HL-60 (cell line): ENCODE measurements around the gene PTGER2.

Source experiments
- DNase-seq, 2 experiments: peaks; one replicate each; pipeline ENCODE4 v3.0.0-alpha.2; 2010 to 2020; ENCODE audit warnings: low read depth in 1 of 2, low spot score in 1 of 2
- H3K27ac ChIP-seq: fragments of 250-450 bp; sonication (Bioruptor Pico); replicated peaks from 2 replicates; pipeline ENCODE4 v1.5.1; 2020; ENCODE audit warnings: mild to moderate bottlenecking, moderate library complexity
- H3K27me3 ChIP-seq: fragments of 250-450 bp; sonication (Bioruptor Pico); 2 replicates; pipeline ENCODE4 v1.5.1; 2021; ENCODE audit warnings: mild to moderate bottlenecking, moderate library complexity; ENCODE audit not compliant: insufficient read depth, poor library complexity, severe bottlenecking
- H3K4me3 ChIP-seq: replicated peaks from 2 replicates; pipeline ENCODE4 v1.5.1; 2011; ENCODE audit warnings: mild to moderate bottlenecking, control low read depth, low read length; ENCODE audit not compliant: insufficient read depth
- CTCF ChIP-seq: IDR thresholded peaks from one replicate; pipeline ENCODE4 v1.5.1; 2011; ENCODE audit warnings: low read length, control low read depth, inconsistent platforms; ENCODE audit not compliant: insufficient read depth
- GABPA ChIP-seq: IDR thresholded peaks from 2 replicates; pipeline ENCODE4 v1.6.1; 2012; ENCODE audit warnings: low read depth
- POLR2AphosphoS5 ChIP-seq: IDR thresholded peaks from 2 replicates; pipeline ENCODE4 v1.6.1; 2012; ENCODE audit warnings: low read depth
- SPI1 ChIP-seq: IDR thresholded peaks from 2 replicates; pipeline ENCODE4 v1.6.1; 2012; ENCODE audit warnings: low read depth, mild to moderate bottlenecking, borderline replicate concordance
- TF ChIP-seq, protein P1 (sequence below): IDR thresholded peaks from 2 replicates; pipeline ENCODE4 v1.6.1; 2012; ENCODE audit warnings: low read depth; ENCODE audit not compliant: insufficient replicate concordance

Gene PTGER2

DNA sequence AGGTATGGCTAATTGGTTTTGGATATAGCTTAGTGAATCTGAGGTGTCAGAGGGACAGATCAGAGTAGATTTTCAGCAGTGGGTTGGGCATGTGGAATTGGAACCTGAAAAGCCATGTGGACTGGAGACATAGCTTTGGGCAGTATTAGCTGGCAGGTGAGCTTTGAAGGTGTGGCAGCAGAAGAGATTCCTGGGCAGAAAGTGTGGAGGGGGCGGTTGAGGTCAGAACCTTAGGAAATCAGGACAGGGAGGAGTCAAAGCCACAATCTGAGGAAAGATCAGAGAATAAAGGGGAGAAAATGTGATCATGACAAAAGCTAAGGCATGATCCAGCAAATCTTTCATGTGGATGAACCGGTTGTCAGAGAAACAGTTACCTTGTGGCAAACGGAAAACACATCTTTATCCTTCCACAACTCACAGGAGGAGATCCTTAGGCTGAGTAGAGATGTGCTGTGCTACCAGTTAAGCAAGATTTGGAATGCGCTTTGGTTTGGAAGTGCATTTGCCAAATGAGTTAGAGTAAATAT, 56.4 kb downstream of the PTGER2 start:
- Histone ChIP-seq H3K27me3 (no peaks in the 10 kb centered on the region), H3K4me3 (no peak overlapping the region), H3K27ac (no peak overlapping the region)
- no peak for TF ChIP-seq GABPA
- TF ChIP-seq, protein P1, sequence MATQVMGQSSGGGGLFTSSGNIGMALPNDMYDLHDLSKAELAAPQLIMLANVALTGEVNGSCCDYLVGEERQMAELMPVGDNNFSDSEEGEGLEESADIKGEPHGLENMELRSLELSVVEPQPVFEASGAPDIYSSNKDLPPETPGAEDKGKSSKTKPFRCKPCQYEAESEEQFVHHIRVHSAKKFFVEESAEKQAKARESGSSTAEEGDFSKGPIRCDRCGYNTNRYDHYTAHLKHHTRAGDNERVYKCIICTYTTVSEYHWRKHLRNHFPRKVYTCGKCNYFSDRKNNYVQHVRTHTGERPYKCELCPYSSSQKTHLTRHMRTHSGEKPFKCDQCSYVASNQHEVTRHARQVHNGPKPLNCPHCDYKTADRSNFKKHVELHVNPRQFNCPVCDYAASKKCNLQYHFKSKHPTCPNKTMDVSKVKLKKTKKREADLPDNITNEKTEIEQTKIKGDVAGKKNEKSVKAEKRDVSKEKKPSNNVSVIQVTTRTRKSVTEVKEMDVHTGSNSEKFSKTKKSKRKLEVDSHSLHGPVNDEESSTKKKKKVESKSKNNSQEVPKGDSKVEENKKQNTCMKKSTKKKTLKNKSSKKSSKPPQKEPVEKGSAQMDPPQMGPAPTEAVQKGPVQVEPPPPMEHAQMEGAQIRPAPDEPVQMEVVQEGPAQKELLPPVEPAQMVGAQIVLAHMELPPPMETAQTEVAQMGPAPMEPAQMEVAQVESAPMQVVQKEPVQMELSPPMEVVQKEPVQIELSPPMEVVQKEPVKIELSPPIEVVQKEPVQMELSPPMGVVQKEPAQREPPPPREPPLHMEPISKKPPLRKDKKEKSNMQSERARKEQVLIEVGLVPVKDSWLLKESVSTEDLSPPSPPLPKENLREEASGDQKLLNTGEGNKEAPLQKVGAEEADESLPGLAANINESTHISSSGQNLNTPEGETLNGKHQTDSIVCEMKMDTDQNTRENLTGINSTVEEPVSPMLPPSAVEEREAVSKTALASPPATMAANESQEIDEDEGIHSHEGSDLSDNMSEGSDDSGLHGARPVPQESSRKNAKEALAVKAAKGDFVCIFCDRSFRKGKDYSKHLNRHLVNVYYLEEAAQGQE: no peak
- no peak for TF ChIP-seq CTCF
- no peak for TF ChIP-seq SPI1
- TF ChIP-seq POLR2AphosphoS5: no peak
- no peak for DNase-seq

GRCh38 chr14:52377940-52378339, 63.8 kb downstream of the PTGER2 start:
- Histone ChIP-seq H3K27me3 (no peaks in the 10 kb centered on the region), H3K27ac (no peak overlapping the region), H3K4me3 (no peak overlapping the region)
- TF ChIP-seq SPI1: no peak
- TF ChIP-seq GABPA: no peak
- TF ChIP-seq, protein P1: no peak
- no peak for TF ChIP-seq CTCF
- no peak for TF ChIP-seq POLR2AphosphoS5
- DNase-seq: no peak
